Frontal cortex (tissue), 4 donors: ENCODE measurements around the gene PSAPL1. TPM values are rescaled to one million over a fixed set of nuclear protein-coding genes. Genes with fewer than 3 reads are reported as not detected.

Experiments used
- DNase-seq, 2 donors: peaks; one replicate each; pipeline ENCODE4 v3.0.0; 2012; ENCODE audit warnings: low spot score in 2 of 2
- FAIRE-seq: peaks from 2 replicates; lab custom pipeline; 2012; peaks lifted over from hg19 to GRCh38; lab: Jason Lieb, UNC
- total RNA-seq: library from RNA; depleted of rRNA; stranded (reverse); fragments of >200 nt; gene quantifications from one replicate; pipeline ENCODE4 v1.2.3, GENCODE V29; 2014
- donor health status: control.
- donor health status: control.
- donor health status: control.

The PSAPL1 gene
- total RNA-seq, 1 donor from 2014 or later, result not detected

DNA sequence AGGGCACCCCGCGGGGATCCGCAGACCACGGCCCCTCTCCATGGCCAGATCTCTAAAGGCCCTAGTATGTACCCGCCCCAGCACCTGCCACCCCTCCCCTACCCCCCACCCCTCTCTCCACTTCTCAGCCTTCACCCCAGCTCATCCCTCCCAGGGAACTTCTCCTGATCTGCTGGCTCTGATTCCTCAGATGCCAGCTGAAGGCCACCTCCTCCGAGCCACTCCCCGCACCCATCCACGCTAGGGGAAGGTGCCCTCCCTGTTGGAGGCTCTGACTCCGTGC lies 11.9 kb downstream of the PSAPL1 start:
- FAIRE-seq (no peak), DNase-seq (no peak)

DNA sequence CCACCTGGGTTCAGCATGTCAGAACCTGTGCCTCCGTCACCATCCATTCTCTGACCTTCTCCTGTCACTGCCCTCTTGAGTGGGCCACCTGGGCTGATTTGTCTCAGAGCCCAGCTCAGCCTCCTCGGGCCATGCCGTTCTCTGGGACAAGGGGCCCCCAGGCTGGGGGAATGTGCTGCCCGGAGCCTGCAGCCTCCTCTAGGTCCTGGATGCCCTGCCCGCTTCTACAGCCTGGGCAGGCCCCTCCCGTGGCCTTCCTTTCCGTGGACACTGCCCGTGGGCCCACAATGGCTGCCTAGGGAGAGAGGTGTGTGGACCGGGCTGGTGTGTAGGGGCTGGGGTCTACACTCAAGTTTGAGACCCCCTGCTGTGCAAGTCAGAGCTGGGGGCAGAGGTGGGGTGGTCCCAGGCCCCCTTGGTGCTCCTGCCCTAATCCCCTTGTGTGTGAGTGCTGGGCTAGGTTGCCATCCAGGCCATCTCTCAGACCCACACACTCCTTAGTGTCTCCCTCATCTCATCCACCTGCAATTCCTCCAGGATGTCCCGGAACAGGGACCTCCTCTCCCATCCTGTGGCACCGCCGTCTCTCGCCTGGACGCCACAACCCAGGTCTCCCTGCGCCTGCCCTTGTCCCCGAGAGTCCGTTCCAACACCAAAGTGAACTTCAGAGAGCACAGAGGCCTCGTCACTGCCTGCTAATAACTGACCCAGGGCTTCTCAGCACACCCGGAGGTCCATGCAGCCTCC lies 12.4 kb downstream of the PSAPL1 start:
- FAIRE-seq (no peak), DNase-seq (no peak)

- DNase-seq (no peak), FAIRE-seq (no peak)
These were observed 13.2 kb downstream of the PSAPL1 start for GRCh38 chr4:7421356-7422150.

- DNase-seq (no peak), FAIRE-seq (no peak)
These were observed 14.1 kb downstream of the PSAPL1 start for GRCh38 chr4:7420661-7421040.

- FAIRE-seq (no peak), DNase-seq (no peak)
These were observed 14.6 kb downstream of the PSAPL1 start for GRCh38 chr4:7419961-7420660.

DNA sequence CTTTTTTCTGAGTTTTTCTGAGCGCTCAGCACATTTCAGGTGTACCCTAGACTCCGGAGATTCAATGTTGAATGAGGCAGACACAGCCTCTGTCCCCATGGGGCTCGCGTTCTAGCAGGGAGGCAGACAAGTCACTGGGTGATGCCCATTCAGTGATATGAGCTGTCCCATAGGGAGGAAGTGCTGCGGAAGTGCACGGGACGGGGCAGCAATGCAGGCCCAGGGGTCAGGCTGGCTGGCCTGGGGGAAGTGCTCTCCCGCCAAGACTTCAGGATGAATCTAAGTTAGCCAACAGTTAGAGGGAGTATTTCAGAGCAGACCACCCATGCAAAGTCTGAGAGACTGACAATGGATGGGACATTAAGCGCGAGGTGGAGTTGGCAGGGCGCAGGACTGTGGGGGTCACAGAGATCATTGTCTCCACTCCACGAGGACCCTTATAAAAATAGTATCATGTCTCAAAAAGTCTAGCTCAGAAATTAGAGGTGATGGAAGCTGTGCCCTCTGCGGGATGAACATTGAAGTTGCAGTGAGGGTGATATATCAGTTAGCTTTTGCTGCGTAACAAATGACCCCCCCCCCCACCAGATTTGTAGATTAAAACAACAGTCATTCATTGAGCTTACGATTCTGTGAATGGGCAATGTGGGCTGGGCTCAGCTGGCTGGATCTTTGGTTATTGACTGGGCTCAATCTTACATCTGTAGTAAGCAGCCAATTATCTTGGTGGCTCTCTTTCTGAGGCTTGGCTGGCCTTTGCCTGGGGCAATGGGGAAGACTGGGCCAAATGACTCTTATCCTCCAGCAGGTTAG lies 16.4 kb downstream of the PSAPL1 start:
- DNase-seq (no peak), FAIRE-seq (no peak)

GRCh38 chr4:7417639-7418038 lies 17.1 kb downstream of the PSAPL1 start:
- no peak for FAIRE-seq
- DNase-seq, result no peak

- DNase-seq, result no peak
- FAIRE-seq, result no peak
These were observed 17.8 kb downstream of the PSAPL1 start for GRCh38 chr4:7416745-7417432.

DNA sequence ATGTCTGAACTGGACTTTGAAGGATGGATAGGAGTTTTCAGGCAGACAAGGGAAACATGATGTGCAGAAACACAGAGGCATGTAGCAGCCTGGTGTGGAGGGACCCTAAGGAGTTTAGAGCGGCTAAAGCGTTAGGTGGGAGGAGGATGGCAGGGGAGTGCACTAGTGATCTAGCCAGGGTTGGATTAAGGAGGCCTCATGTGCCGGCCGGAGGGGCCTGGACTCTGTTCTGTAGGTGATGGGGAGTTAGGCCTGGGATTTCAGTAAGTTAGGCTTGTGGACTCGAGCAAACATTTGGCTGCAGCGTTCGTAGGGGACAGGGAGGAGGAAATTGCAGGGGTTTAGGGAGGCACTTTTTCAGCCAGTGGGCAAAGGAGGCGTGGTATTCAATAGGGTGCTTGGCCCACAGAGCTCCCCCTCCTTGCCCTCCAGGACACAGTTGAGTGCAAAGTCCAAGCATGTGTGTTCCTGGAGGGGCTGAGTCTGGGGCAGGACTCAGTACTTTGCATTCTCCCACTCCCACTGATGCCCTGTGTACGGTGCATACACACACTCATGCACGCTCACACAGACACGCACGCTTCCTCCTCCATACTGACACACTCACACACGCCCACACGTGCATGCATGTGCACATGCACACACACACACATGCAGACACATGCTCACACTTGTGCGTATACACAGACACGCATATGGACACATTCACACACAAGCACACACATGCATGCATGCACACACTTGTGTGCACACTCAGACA lies 18.6 kb downstream of the PSAPL1 start:
- no peak for FAIRE-seq

GRCh38 chr4:7414736-7415510 lies 19.8 kb downstream of the PSAPL1 start:
- no peak for DNase-seq
- FAIRE-seq, result no peak

More for the DNA sequence above, 18.6 kb downstream of the PSAPL1 start:
- DNase-seq, result no peak

DNA sequence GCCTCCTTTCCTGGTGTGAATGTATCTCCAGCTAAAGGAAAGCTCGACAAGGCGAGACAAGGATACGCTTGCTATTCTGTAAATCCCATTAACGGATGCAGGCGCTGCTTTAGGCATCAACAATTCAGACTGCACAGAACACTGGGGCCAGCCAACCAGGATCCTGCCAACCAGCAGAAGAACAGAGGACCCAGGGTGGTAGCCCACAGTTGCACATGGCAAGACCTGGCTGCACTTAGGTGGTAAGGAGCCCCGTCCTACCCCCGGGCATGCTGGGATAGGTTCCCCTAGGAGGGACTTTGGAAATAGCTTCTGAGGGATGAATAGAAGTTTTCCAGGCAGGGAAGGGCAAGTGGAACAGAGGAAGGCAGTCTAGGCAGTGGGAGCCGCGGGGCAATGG lies 20.7 kb downstream of the PSAPL1 start:
- FAIRE-seq (no peak), DNase-seq (no peak)

DNA sequence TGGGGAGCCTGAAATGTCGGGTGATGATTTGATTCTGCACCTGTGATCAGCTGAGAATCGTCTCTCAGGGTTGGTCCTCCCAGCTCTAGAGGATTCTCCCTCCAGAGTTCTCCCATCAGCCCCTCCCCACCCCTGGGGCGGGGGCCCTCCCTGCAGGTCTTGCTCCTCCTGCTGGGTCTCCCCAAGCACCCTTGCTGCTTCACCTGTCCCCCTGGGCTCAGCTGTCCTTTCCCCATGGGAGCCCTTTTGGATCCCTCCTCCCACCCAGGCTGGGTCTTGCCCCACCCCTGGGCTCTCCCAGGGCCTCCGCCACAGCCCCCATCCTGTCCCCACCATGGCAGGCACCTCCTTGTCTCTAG lies 22.2 kb downstream of the PSAPL1 start:
- no peak for FAIRE-seq

DNA sequence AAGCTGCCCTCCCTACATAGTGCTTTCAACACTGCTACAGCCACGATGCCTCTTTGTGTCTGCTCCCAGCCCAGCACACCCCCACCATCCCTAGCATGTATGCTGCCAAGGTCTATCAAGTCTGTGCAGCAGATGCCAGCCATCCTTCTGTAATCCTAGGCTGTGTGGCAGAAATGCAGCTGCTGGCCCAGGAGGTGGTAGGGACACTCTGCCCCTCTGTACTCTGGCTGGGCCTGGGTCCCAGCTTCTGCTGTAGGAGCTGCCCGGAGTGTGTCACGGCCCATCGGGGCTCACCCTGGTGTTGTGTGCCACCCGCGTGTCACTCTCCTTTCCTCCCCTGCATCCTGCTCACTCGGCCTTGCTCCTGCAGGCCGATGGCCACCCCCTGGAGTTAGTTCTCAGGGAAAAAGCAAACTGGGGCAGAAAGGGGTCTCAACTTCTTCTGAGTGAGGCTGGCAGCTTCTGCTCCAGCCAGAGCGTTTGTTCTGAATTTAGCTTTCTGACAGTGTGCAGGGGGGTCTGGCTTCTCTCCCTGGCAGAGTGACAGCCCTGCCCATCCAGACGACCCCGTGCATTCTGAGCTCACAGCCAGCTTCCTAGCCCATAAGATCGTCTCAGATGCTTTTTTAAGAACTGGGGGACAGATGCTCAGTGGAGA lies 22.7 kb downstream of the PSAPL1 start:
- no peak for FAIRE-seq
- DNase-seq, result no peak

More for the DNA sequence above, 22.2 kb downstream of the PSAPL1 start:
- no peak for DNase-seq

DNA sequence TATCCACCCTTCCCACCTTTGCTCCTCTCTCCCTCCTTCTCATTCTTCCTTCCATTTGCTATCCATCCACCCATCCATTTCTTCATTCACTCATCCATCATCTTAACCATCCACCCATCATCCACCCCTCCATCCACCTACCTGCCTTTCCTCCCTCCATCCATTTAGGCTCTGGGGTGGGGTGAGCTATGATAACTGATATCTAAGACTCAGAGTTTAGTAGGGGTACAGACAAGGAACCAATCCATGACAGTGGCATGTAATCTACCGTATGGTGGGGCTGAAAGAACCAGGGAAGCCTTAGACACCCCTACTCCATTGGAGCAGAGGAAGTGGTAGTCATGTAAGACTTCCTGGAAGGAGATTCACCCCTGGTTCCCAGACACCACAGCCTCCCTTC lies 23.2 kb downstream of the PSAPL1 start:
- no peak for FAIRE-seq

DNA sequence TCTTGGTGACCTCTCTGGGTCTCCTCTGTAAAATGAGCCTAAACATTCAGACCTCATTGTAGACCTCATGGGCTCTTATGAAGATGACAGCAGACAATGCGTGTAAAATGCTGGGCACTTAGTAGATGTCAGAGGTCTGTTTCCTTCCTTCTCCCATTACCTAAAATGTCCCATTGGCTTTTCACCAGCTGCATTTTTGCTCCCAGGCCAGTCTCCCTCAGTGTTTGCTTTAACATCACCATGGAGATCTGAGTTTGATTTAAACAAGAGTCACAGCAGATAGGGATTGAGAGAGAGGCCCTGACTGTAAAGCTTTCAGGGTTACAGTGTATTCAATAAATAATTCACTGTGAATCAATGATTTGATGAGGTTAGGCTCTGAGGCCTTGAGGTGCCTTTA lies 24.3 kb downstream of the PSAPL1 start:
- FAIRE-seq (no peak), DNase-seq (no peak)

More for the DNA sequence above, 23.2 kb downstream of the PSAPL1 start:
- no peak for DNase-seq

- DNase-seq (no peak), FAIRE-seq (no peak)
These were observed 26.6 kb downstream of the PSAPL1 start for GRCh38 chr4:7408166-7408565.

- DNase-seq (no peak), FAIRE-seq (no peak)
These were observed 31.7 kb downstream of the PSAPL1 start for GRCh38 chr4:7403001-7403400.

- no peak for DNase-seq
- no peak for FAIRE-seq
These were observed 32.2 kb downstream of the PSAPL1 start for GRCh38 chr4:7402526-7402925.
